GM12873 (cell line): ENCODE measurements around the gene SP110.

ENCODE experiments used
- TF ChIP-seq, protein P1 (sequence below): IDR thresholded peaks from 2 replicates; pipeline ENCODE4 v1.5.1; 2012; ENCODE audit warnings: low read depth, mild to moderate bottlenecking, moderate library complexity, low read length, control low read depth; ENCODE audit not compliant: insufficient read depth; ENCODE audit errors: missing control alignments

The SP110 gene

DNA sequence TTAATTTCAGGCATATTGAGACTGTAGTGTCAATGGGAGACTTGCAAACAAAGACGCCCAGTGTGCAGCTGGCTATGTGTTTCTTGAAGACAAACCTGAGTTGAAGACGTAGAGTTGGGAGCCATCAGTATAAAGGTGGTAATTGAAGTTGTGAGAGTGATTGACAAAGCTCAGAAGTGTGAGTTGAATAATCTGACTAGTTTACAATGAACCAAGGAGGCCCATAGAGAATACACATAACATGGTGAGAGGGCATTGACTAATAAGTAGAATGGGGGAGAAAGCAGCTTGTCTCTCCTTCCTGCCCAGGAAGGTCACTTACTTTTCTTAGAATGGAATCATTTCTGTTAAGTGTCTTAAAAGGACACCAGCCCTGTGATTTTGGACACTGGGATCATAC is 14.1 kb downstream of the SP110 start:
- TF ChIP-seq, protein P1, sequence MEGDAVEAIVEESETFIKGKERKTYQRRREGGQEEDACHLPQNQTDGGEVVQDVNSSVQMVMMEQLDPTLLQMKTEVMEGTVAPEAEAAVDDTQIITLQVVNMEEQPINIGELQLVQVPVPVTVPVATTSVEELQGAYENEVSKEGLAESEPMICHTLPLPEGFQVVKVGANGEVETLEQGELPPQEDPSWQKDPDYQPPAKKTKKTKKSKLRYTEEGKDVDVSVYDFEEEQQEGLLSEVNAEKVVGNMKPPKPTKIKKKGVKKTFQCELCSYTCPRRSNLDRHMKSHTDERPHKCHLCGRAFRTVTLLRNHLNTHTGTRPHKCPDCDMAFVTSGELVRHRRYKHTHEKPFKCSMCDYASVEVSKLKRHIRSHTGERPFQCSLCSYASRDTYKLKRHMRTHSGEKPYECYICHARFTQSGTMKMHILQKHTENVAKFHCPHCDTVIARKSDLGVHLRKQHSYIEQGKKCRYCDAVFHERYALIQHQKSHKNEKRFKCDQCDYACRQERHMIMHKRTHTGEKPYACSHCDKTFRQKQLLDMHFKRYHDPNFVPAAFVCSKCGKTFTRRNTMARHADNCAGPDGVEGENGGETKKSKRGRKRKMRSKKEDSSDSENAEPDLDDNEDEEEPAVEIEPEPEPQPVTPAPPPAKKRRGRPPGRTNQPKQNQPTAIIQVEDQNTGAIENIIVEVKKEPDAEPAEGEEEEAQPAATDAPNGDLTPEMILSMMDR: no peak

DNA sequence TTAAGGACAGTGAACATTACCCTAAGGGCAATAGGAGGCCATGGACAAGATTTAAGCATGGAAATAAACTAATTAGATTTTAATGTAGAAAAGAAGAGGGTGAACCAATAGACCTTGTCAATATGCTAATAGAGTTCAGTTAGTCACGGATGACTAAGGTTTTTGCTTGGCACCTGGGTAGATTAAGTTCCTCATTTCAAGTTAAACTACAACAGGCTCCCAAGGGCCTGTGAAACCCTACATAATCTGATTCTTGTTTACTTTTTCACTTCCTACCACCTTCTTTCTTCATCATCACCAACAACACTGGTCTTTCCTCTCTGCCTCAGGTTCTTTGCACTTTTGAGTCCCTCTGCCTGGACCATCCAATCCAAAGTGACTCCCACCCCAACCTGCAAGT is 14.8 kb downstream of the SP110 start:
- TF ChIP-seq, protein P1: no peak

DNA sequence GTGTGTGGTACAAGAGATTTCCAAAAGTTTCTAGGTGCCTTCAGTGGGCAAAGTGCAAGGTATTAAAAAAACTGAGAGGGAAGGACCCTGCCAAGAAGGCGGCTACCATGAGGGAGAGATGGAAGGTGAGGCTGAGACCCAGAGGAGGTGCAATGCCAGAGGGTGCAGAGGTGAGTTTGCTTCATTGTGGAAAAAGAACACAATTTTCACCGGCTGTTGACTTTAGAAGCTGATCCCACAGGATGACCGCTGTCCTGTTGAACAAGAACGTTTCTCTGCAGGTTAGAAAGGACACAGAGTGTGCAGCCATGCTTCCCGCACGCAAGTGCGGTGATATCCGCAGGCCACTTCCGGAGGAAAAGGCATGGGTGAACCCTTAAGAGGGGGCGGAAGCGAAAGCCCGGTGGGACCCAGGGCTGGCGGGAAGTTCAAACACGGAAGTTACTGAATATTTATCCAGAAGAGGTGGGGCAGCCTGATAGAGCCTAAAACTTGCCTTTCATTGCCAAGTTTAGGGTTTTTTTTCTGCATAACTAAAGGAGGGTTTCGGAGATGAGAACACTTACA is 16.6 kb downstream of the SP110 start:
- TF ChIP-seq, protein P1: no peak

DNA sequence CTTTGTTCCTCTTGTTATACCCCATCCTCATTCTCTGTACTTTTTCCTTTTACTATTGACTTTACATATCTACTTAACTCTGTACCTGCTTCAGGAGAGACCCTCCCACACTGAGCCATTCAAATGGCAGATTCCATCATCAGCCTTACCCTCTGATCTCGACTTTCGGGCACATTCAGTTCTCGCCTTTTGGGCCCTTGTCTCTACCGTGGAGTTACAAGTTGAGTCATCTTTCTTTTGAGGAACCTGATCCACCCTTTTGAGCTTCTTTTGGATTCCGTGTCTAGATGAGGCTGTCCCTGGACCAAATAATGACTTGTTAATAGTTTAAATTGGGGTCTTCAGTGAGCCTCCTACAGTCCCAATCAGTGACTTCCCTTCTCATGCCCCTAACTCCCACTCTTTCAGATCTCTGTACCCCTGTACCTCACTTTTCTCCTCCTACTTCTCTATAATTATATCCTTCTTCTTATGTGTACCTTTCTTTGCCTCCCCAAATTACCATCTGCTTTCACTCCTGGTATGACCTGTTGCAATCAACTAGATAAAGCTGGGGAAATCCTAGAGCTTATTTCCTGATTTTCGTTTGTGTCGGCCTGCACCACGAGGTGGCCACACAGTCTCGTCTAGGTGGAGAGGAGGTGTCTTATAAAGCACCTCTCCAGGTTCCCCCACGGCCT is 17.2 kb downstream of the SP110 start:
- TF ChIP-seq, protein P1: peak; percentile 48

DNA sequence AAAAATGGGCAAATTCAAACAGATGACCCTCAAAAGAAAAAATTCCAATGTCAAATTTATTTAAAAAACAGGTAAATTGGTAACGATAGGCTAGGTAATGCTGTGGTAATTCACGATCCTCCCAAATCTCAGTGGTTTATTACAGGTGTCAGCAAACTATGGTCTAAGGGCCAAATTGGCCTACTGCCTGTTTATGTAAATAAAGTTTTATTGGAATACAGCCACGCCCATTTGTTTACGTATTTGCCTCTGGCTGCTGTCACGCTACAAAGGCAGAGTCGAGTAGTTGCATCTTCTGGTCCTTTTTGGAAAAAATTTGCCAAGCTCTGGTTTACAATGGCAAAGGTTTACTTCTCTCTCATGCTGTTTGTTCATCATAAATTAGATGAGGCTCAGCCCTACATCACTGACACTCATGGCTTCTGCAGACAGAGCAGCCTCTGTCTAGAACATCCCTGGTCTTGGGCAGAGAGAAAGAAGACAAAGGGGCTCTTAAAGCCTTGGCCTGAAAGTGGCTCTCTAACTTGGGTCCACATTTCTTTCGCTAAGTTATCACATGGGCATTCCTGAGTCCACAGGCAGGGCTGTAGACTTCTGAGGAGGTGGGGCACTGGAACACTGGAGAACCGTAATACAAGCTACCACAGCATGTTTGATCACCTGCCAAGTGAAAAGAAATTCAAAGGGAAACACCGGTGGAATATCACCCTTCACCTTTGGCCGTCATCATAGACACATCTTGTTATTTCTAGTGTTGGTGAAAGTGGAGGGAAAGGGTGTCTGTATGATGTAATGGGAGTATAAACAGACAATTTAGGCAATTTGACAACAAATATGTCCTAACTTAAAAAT is 34.8 kb downstream of the SP110 start:
- TF ChIP-seq, protein P1: no peak

DNA sequence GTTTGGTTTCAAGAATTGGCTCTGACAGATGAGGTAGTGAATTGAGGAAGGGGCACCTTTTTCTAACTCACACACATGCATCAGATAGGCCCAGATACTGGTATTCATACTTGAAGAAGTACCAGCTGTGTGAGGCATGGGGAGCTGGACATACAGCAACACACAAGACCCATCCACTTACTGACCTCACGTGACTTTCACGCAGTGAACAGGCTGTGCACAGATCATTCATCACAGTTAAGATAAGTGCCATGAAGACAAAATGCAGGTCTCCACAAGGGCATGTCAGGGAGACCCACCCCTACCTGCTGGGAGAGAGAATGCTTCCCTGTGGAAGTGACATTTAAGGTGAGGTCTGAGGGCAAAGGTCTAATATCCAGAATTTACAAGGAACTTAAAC is 38.6 kb downstream of the SP110 start:
- TF ChIP-seq, protein P1: no peak

DNA sequence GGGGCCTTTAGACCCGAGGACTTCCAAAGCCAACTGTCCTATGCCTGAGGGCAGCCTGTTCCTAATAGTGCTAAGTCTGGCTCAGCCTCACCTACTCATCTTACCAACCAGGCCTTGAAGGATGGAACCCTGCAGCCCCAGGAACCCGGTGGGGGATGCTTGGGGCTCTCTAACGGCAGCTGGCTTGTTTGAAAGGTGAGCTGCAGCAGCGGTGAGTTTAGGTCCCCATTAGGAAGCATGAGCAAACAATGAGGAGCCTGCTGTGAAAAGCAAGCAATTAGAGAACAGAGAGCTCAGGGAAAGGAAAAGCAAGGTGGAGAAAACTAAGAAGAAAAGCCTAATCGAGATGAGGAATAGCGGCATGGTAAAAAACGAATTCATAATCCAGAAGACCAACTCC is 39.9 kb downstream of the SP110 start:
- TF ChIP-seq, protein P1: no peak
